Stimulated activated naive B cell treated with anti-CD40 and anti-IgM and Interleukin-4, amounts not matched to agents 10 μg/mL and 1 μg/mL and 100 μg/mL, for 72 hours (primary cell): ENCODE measurements around the gene MYBBP1A.
"Not testable (repeated sequence)": the region's sequence is repeated elsewhere in the genome, so short reads cannot be mapped to it uniquely, and the experiment has no call there.

Source experiments
- ATAC-seq, 2 donors: fragments of 150-1000 bp; cut with Tn5 transposase; replicated peaks; 2 replicates each; pipeline ENCODE4 v1.10.0; 2021; ENCODE audit warnings: moderate library complexity in 1 of 2
- DNase-seq: peaks from one replicate; pipeline ENCODE4 v3.0.0; 2021
- H3K27ac Mint-ChIP-seq: one replicate; pipeline ENCODE4 v1.8.0; 2022; ENCODE audit warnings: mild to moderate bottlenecking, mixed read lengths
- H3K27me3 Mint-ChIP-seq, 2 donors: one replicate each; pipeline ENCODE4 v1.8.0; 2022; ENCODE audit warnings: mixed read lengths in 2 of 2
- H3K36me3 Mint-ChIP-seq, 2 donors: one replicate each; pipeline ENCODE4 v1.8.0; 2022; ENCODE audit warnings: mixed read lengths in 2 of 2, mild to moderate bottlenecking in 1 of 2
- H3K4me1 Mint-ChIP-seq, 2 donors: one replicate each; pipeline ENCODE4 v1.8.0; 2022; ENCODE audit warnings: mixed read lengths in 2 of 2, mild to moderate bottlenecking in 1 of 2
- H3K4me3 Mint-ChIP-seq, 2 donors: one replicate each; pipeline ENCODE4 v1.8.0; 2022; ENCODE audit warnings: mild to moderate bottlenecking in 2 of 2, mixed read lengths in 2 of 2, moderate library complexity in 1 of 2
- H3K9me3 Mint-ChIP-seq, 2 donors: one replicate each; pipeline ENCODE4 v1.8.0; 2022; ENCODE audit warnings: mixed read lengths in 2 of 2, mild to moderate bottlenecking in 1 of 2

The MYBBP1A gene

GRCh38 chr17:4554997-4555799 is at the start of gene MYBBP1A:
Gene MYBBP1A (minus strand): TSS chr17:4555384. CDS start chr17:4555324, 60 bp downstream.
- H3K36me3 Mint-ChIP-seq = peaks cover 13 to 23% of the 10 kb centered on the region in 2 donors
- peaks cover 23 to 28% of the 10 kb centered on the region in 2 donors for H3K4me1 Mint-ChIP-seq
- DNase-seq (peak; percentile 94), ATAC-seq (peak; percentile 95 to 97)
- H3K27me3 Mint-ChIP-seq = no peaks in the 10 kb centered on the region
- H3K4me3 Mint-ChIP-seq = peak within 1 kb of the TSS; percentile 89 to 93
- H3K27ac Mint-ChIP-seq = peak within 1 kb of the TSS; percentile 95
- H3K9me3 Mint-ChIP-seq = no peaks in the 10 kb centered on the region

- H3K4me3 Mint-ChIP-seq, H3K36me3 Mint-ChIP-seq, H3K9me3 Mint-ChIP-seq, DNase-seq, H3K27ac Mint-ChIP-seq, ATAC-seq: not testable (repeated sequence)
- H3K27me3 Mint-ChIP-seq = peaks cover 25 to 42% of the 10 kb centered on the region in 2 donors
- H3K4me1 Mint-ChIP-seq = peaks cover 5 to 14% of the 10 kb centered on the region in 2 donors
These were observed 49.6 kb upstream of the MYBBP1A start for GRCh38 chr17:4604736-4605135.

GRCh38 chr17:4604111-4604644 is 49.0 kb upstream of the MYBBP1A start:
- no peak for DNase-seq
- Mint-ChIP-seq H3K4me1 (peaks cover 5 to 14% of the 10 kb centered on the region in 2 donors), H3K27ac (no peak overlapping the region), H3K36me3 (no peaks in the 10 kb centered on the region), H3K9me3 (no peaks in the 10 kb centered on the region), H3K4me3 (no peak overlapping the region), H3K27me3 (peaks cover 23 to 44% of the 10 kb centered on the region in 2 donors)
- no peak for ATAC-seq

- Mint-ChIP-seq H3K27me3 (peaks cover 14 to 40% of the 10 kb centered on the region in 2 donors), H3K36me3 (no peaks in the 10 kb centered on the region), H3K27ac (no peak overlapping the region), H3K4me3 (no peak overlapping the region), H3K9me3 (no peaks in the 10 kb centered on the region), H3K4me1 (peaks cover 2 to 5% of the 10 kb centered on the region in 2 donors)
- ATAC-seq (no peak), DNase-seq (no peak)
These were observed 46.9 kb upstream of the MYBBP1A start for GRCh38 chr17:4602041-4602440.

- DNase-seq (no peak), ATAC-seq (no peak)
- Mint-ChIP-seq H3K9me3 (no peaks in the 10 kb centered on the region), H3K4me1 (peaks cover 2 to 5% of the 10 kb centered on the region in 2 donors), H3K27me3 (peaks cover 16 to 43% of the 10 kb centered on the region in 2 donors), H3K27ac (no peak overlapping the region), H3K4me3 (no peak overlapping the region), H3K36me3 (no peaks in the 10 kb centered on the region)
These were observed 46.1 kb upstream of the MYBBP1A start for GRCh38 chr17:4601326-4601725.

- Mint-ChIP-seq H3K36me3 (no peaks in the 10 kb centered on the region), H3K4me3 (no peak overlapping the region), H3K27ac (peak overlapping the region; percentile 14), H3K9me3 (no peaks in the 10 kb centered on the region), H3K4me1 (peaks cover 1 to 2% of the 10 kb centered on the region in 2 donors), H3K27me3 (peaks cover 16 to 43% of the 10 kb centered on the region in 2 donors)
- ATAC-seq (no peak), DNase-seq (no peak)
These were observed 45.4 kb upstream of the MYBBP1A start for GRCh38 chr17:4600563-4600962.

- H3K27ac Mint-ChIP-seq = no peak overlapping the region
- peaks cover 22 to 49% of the 10 kb centered on the region in 2 donors for H3K27me3 Mint-ChIP-seq
- no peaks in the 10 kb centered on the region for H3K9me3 Mint-ChIP-seq
- ATAC-seq (no peak), DNase-seq (no peak)
- peaks cover 4 to 8% of the 10 kb centered on the region in 2 donors for H3K4me1 Mint-ChIP-seq
- H3K4me3 Mint-ChIP-seq = no peak overlapping the region
- no peaks in the 10 kb centered on the region for H3K36me3 Mint-ChIP-seq
These were observed 44.5 kb upstream of the MYBBP1A start for GRCh38 chr17:4599505-4600281.

- Mint-ChIP-seq H3K9me3 (no peaks in the 10 kb centered on the region), H3K27ac (no peak overlapping the region), H3K4me3 (no peak overlapping the region), H3K27me3 (peaks cover 24 to 52% of the 10 kb centered on the region in 2 donors), H3K4me1 (peaks cover 4 to 8% of the 10 kb centered on the region in 2 donors), H3K36me3 (no peaks in the 10 kb centered on the region)
- DNase-seq (no peak), ATAC-seq (no peak)
These were observed 43.8 kb upstream of the MYBBP1A start for GRCh38 chr17:4598776-4599504.

- H3K27me3 Mint-ChIP-seq = peaks cover 29 to 57% of the 10 kb centered on the region in 2 donors
- H3K27ac Mint-ChIP-seq = no peak overlapping the region
- H3K4me1 Mint-ChIP-seq = peaks cover 4 to 8% of the 10 kb centered on the region in 2 donors
- ATAC-seq (no peak), DNase-seq (no peak)
- no peaks in the 10 kb centered on the region for H3K36me3 Mint-ChIP-seq
- no peaks in the 10 kb centered on the region for H3K9me3 Mint-ChIP-seq
- no peak overlapping the region for H3K4me3 Mint-ChIP-seq
These were observed 42.8 kb upstream of the MYBBP1A start for GRCh38 chr17:4597975-4598374.

GRCh38 chr17:4596636-4597380 is 41.6 kb upstream of the MYBBP1A start:
- peaks cover 41 to 57% of the 10 kb centered on the region in 2 donors for H3K27me3 Mint-ChIP-seq
- no peak for ATAC-seq
- no peaks in the 10 kb centered on the region for H3K36me3 Mint-ChIP-seq
- peaks cover 4 to 8% of the 10 kb centered on the region in 2 donors for H3K4me1 Mint-ChIP-seq
- no peak overlapping the region for H3K4me3 Mint-ChIP-seq
- no peak for DNase-seq
- H3K27ac Mint-ChIP-seq = no peak overlapping the region
- no peaks in the 10 kb centered on the region for H3K9me3 Mint-ChIP-seq

- H3K4me3 Mint-ChIP-seq, H3K27ac Mint-ChIP-seq, H3K4me1 Mint-ChIP-seq, DNase-seq, ATAC-seq, H3K36me3 Mint-ChIP-seq, H3K9me3 Mint-ChIP-seq: not testable (repeated sequence)
- peaks cover 41 to 62% of the 10 kb centered on the region in 2 donors for H3K27me3 Mint-ChIP-seq
These were observed 40.6 kb upstream of the MYBBP1A start for GRCh38 chr17:4595685-4596342.

- Mint-ChIP-seq H3K4me1 (peaks cover 4 to 8% of the 10 kb centered on the region in 2 donors), H3K4me3 (peak overlapping the region in 1 of 2 donors; percentile 12), H3K36me3 (no peaks in the 10 kb centered on the region), H3K9me3 (no peaks in the 10 kb centered on the region), H3K27ac (no peak overlapping the region), H3K27me3 (peaks cover 45 to 62% of the 10 kb centered on the region in 2 donors)
- DNase-seq (no peak), ATAC-seq (peak; percentile 78 to 80)
These were observed 39.9 kb upstream of the MYBBP1A start for GRCh38 chr17:4594931-4595684.
